NCI-H187 treated with DMSO at 0.1 percent for 48 hours (cell line): ENCODE data around the gene TMEM233.
"Not testable (repeated sequence)": the region's sequence is repeated elsewhere in the genome, so short reads cannot be mapped to it uniquely, and the experiment has no call there.

Experiments used
- DNase-seq: peaks from one replicate; lab custom pipeline; 2025; lab: John Stamatoyannopoulos, UW

Gene TMEM233

DNA sequence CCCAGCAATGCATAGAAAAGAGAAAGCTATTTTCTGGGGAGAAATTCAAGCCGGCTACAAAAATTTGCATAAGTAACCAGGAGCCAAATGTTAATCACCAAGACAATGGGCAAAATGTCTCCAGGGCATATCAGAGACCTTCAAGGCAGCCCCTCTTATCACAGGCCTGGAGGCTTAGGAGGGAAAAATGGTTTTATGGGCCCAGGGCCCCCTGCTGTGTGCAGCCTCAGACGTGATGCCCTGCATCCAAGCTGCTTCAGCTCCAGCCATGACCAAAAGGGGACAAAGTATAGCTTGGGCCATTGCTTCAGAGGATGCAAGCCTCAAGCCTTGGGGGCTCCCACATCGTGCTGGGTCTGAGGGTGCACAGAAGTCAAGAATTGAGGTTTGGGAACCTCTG, 15.8 kb downstream of the TMEM233 start:
- no peak for DNase-seq

- peak; percentile 59 for DNase-seq
These were observed 19.9 kb downstream of the TMEM233 start for GRCh38 chr12:119613319-119613936.

GRCh38 chr12:119614705-119615104, 21.1 kb downstream of the TMEM233 start:
- DNase-seq, result no peak

GRCh38 chr12:119615518-119616475, 22.2 kb downstream of the TMEM233 start:
- no peak for DNase-seq

- not testable (repeated sequence) for DNase-seq
These were observed 24.8 kb downstream of the TMEM233 start for GRCh38 chr12:119618328-119618896.

DNA sequence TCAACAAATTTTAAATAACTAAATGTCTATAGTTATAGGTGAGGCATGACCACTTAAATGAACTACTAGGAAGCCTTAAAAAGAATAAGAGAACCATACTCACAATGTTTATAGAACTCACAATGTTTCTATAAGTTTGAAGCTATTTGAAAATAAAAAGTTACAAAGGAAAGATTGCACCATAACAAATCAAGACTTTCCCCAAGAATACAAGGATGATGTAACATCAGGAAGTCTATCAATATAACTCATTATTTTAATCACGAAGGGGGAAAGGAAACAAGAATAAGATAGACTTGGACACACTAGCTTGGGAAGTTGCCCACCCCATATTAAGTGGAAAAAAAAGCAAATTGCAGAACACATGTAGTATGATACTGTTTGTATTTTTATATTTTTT, 26.9 kb downstream of the TMEM233 start:
- DNase-seq, result no peak

- DNase-seq, result no peak
These were observed 28.3 kb downstream of the TMEM233 start for GRCh38 chr12:119621878-119622277.

DNA sequence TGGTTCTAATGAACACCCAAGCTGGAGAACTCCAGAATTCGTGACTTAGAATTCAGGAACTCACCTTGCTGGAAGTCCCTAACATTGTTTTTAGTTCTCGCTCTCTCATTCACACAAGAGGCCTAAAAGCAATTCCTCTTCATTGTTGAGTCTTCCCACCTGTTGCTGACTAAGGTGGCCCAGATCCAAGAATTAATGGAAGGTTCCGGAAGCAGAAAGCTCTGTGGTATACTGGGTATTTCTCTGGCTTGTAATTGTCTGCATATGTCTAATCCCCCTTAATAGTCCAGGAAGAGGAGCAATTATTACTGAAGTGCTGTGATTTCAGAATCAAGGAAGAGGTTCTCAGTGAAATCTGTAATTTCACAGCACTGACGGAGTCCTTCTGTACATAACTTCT, 31.4 kb downstream of the TMEM233 start:
- DNase-seq, result peak; percentile 61

GRCh38 chr12:119627019-119627643, 33.6 kb downstream of the TMEM233 start:
- DNase-seq, result no peak

GRCh38 chr12:119627686-119628085, 34.1 kb downstream of the TMEM233 start:
- no peak for DNase-seq

DNA sequence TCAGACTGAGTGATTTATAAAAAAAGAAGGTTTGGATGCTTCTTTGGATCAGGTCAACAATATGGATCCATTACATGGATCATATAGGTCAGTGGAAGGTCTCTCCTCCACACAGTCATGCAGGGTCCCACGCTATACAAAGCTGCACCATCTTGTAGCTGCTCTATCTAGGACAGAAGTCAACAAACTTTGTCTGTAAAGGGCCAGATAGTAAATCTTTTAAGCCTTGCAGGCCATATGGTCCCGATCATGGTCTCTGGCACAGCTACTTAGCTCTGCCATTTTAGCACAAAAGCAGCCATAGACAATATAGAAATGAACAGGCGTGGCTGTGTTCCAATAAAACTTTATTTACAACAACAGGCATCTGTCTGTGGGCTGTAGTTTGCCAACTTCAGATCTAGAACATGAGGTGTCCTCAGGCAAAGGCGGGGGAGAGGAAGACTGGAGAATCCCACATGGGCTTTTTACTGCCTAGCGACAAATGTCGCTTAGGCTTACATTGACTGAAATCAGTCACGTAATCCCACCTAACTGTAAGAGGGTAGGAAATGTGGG, 36.7 kb downstream of the TMEM233 start:
- no peak for DNase-seq

DNA sequence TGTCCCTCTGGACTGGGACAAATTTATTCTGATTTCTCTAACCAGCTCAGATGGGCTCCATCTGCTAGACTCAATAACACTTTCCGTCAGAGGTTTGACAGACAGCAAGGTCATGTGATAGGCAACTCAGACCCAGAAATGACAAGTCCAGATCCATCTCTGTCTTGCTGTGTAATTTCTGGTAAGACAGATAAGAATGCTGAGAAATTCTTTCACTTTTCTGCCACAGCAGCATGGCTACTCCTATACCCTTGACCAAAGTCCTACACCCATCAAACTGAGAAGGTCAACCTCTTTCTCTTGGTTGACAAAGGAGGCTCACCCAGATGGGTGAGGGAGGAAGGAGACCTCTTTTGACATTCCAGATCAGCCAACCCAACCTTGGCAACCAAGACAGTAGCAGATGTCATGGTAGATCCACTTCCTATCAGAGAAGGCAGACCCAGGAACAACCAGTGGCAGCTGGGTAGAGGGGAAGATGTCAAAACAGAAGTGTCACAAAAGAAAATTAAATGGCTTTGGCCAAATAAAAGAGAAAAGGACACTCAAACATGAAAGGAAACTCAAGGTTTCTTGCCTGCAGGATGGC, 37.5 kb downstream of the TMEM233 start:
- DNase-seq, result no peak

DNA sequence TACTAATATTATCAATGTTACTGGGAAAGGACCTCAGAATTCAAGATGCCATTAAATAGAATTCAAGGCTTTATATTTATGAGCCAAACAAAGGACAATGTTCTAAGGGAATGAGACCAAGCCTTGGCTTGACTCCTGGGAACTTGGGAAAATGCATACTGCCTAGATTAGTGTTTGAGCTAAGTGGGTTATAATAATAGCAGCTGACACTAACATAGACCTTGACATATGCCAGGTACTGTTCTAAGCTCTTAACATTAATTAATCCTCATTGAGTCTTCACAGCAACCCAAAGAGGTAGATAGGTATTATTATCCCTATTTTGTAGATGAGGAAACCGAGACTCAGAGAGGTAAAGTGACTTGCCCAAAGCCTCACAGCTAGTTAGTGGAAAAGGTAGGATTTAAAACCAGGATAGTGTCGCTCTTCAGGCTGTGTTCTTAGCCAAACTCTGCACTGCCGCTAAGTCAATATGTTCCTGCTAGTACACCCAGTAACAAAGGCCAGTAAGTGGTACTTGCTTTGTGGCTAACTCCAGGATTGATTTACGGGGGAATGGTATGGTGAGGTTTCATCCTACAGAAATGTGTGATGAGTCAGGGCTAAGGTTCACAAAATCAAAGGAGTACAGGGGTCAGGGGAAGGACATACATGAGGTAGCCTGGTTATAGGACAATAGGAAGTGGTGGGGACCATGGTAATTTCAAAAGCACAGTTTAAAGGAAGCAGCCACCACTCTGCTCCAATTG, 38.5 kb downstream of the TMEM233 start:
- DNase-seq, result no peak

- DNase-seq, result no peak
These were observed 41.2 kb downstream of the TMEM233 start for GRCh38 chr12:119634743-119635142.

DNA sequence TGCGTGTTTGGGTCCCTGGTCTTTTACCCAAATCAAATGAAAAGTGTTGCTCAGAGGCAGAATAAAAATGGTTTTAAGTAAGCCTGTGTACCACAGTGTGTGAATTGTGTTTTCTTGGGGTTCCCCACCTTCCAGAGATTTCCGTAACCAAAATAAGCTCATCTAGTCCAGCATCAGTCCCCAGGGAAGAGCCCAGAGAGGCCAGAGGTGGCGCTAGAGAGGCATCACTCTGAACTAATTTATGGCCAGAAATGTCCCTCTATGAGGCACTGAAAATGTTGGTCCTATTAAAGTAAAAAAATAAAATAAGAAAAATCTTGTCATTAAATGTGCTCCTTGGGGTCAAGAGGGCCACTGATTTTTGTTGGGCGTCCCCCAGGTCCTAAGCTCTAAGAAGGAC, 49.4 kb downstream of the TMEM233 start:
- DNase-seq, result no peak

DNA sequence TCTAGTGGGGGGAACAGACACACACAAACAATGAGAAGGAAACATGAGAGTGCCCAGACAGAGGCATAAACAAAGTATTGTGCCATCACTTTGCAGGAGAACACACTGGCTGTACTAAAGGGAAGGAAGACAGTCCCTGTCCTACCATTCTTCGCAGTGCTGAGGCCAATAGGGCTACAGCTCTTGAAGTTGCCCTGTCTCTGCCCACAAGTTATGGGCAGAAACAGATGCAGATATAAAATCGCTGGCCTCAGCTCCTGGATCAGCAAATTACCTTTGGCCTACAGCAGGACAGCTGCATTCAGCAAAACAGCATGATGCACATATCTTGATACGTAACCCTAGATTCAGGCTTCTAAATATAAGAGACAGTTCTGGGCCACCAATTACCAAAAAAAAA, 51.4 kb downstream of the TMEM233 start:
- no peak for DNase-seq

- no peak for DNase-seq
These were observed 52.0 kb downstream of the TMEM233 start for GRCh38 chr12:119645535-119646059.

GRCh38 chr12:119649202-119649808, 55.7 kb downstream of the TMEM233 start:
- DNase-seq, result no peak

- no peak for DNase-seq
These were observed 59.1 kb downstream of the TMEM233 start for GRCh38 chr12:119652665-119653064.

DNA sequence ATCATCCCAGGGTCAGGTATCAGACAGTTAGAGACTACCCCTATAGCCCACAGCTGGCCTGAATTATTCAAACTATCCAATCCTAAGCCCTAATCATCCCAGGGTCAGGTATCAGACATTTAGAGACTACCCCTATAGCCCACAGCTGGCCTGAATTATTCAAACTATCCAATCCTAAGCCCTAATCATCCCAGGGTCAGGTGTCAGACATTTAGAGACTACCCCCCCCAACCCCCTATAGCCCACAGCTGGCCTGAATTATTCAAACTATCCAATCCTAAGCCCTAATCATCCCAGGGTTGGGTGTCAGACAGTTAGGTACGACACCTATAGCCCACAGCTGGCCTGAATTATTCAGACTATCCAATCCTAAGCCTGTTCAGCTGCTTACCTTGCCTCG, 63.4 kb downstream of the TMEM233 start:
- DNase-seq, result not testable (repeated sequence)
